GM12864 (cell line): ENCODE data around the gene NID2.
A peak's percentile ranks its signal among the peaks of the same experiment; 100 is the strongest.

Experiments
- DNase-seq: peaks from one replicate; pipeline ENCODE4 v3.0.0-alpha.2; 2011; ENCODE audit warnings: low read depth
- H3K4me3 ChIP-seq: 2 replicates; pipeline ENCODE4 v1.5.1; 2011; ENCODE audit warnings: mild to moderate bottlenecking, low read depth, low read length, control low read depth
- TF ChIP-seq, protein P1 (sequence below): IDR thresholded peaks from 2 replicates; pipeline ENCODE4 v1.5.1; 2011; ENCODE audit warnings: low read depth, mild to moderate bottlenecking, moderate library complexity, low read length, control low read depth, inconsistent platforms; ENCODE audit errors: missing control alignments

The NID2 gene

DNA sequence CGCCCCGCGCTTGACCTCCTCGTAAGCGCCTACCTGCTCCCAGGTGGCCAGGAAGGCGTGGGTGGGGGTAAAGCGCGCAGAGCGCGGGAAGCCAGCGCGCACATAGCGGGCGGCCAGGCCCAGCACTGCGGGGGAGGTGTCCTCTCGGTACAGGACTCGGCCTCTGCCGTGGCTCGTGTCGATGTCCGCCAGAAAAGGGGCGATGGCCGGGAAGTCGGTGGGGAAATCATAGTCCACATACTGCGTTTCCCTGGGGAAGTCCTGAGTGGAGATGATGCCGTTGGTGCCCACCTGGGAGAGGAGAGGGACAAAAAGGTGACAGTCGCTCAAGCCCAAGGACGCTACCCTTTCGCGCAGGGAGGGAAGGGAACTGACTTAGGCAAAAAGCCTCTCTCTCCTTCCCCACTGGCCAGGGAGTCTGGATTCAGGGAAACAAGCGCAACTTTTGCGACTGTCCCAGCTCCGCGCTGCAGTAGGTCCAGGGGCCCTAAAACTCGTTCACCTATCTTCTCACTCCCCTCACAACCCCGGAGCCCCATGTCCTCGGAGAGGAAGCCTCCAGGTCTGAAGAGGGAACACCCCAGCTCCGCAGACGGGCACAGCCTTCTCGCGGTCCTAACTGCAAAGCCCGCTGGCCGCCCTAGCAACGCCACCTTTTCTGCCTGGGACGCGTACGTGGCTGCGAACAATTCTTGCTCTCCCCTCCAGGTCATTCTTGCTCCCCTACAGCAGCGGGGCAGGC, 815 bp downstream of the NID2 start:
- TF ChIP-seq, protein P1, sequence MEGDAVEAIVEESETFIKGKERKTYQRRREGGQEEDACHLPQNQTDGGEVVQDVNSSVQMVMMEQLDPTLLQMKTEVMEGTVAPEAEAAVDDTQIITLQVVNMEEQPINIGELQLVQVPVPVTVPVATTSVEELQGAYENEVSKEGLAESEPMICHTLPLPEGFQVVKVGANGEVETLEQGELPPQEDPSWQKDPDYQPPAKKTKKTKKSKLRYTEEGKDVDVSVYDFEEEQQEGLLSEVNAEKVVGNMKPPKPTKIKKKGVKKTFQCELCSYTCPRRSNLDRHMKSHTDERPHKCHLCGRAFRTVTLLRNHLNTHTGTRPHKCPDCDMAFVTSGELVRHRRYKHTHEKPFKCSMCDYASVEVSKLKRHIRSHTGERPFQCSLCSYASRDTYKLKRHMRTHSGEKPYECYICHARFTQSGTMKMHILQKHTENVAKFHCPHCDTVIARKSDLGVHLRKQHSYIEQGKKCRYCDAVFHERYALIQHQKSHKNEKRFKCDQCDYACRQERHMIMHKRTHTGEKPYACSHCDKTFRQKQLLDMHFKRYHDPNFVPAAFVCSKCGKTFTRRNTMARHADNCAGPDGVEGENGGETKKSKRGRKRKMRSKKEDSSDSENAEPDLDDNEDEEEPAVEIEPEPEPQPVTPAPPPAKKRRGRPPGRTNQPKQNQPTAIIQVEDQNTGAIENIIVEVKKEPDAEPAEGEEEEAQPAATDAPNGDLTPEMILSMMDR: no peak
- H3K4me3 ChIP-seq: peak overlapping the region; percentile 7; the same call in 1 of the 2 replicates
- DNase-seq: no peak

DNA sequence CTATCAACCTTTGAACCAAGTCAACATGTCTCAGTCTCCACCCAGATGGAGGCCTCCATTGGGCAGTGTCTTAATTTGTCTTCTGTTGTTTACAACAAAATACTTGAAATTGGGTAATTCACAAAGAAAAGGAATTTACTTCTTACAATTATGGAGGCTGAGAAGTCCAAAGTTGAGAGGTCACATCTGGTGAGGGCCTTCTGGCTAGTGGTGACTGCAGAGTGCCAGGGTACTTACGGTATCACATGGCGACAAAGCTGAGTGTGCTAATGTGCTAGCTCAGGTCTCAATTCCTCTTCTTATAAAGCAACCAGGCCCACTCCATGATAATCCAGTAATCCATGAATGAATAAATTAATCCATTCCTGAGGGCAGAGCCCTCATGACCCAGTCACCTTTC, 4.7 kb downstream of the NID2 start:
- H3K4me3 ChIP-seq: no peak overlapping the region
- TF ChIP-seq, protein P1: no peak
- DNase-seq: no peak

DNA sequence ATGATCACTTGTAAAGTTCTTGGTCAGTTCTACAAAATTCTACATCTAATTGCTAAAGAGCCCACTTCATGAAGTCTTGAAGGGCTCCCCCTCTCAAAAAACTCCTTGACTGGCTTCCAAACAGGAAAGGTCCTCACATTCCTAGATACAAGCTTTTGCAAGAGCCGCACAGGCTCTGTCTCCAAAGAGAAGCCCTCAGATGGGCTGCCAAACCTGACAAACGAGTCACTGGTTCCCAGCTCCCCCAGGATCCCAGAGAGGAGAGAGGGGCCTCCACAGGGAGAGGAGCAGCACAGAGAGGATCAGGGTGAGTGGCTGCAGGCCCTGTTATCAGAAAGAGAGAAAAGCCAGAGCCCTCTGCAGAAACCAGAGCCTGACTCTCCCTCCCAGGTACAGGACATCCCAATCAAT, 5.8 kb downstream of the NID2 start:
- no peak for DNase-seq
- H3K4me3 ChIP-seq: no peak overlapping the region
- TF ChIP-seq, protein P1: no peak

DNA sequence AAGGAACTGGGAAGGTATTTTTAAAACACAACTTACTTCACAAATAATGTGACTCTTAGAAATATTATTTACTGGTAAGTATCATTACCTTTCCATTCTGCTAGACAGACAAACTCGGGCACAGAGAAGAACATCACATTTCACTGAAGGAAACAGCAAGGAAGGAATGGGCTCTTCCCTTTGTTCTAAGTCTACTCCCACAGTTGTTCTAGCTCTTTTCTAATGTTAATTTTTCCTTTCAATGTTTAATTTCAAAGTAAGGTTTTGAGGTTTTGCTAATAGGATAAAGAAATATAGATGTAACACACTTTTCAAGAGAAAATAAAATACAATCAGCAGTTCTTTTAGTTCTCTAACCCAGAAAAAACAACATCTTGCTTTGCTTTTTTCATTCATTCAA, 7.0 kb downstream of the NID2 start:
- no peak overlapping the region for H3K4me3 ChIP-seq
- no peak for DNase-seq
- TF ChIP-seq, protein P1: no peak

DNA sequence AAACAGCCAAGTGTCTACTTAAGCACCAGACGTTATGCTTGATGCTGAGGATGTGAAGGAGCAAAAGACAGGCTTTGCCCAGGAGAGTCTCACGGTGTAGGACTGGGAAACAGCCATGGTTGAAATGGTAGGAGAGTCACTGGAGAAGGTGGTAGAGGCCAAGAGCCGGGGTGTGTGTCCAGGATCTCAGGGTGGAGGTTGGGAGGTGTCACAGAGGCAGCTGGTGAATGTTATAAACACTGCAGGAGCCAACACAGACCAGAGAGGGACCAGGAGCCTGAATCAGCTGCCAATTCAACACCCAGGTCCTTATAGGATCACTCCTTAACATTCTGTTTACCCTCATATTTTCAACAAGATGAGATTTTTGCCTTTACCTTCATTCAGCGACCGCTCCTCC, 7.5 kb downstream of the NID2 start:
- H3K4me3 ChIP-seq: no peak overlapping the region
- DNase-seq: no peak
- TF ChIP-seq, protein P1: no peak

DNA sequence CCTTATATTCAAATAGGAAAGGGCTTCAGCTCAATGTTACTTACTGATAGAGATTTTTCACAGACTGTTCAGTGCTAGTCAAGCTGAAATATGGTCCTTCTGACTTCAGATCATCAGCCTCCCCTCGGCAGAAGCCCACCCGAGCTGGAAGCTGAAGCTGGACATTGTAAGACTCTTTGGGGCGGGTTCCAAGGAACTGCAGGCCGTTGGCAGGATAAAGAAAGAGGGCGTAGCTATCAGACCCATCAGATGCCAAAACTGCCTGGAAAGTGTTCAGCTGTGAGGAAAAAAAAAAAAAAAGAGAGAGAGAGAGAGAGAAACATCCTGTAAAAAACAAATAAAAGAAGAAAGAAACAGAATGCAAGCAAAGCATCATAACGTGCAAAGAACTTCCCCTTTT, 8.8 kb downstream of the NID2 start:
- TF ChIP-seq, protein P1: no peak
- H3K4me3 ChIP-seq: no peak overlapping the region
- no peak for DNase-seq

DNA sequence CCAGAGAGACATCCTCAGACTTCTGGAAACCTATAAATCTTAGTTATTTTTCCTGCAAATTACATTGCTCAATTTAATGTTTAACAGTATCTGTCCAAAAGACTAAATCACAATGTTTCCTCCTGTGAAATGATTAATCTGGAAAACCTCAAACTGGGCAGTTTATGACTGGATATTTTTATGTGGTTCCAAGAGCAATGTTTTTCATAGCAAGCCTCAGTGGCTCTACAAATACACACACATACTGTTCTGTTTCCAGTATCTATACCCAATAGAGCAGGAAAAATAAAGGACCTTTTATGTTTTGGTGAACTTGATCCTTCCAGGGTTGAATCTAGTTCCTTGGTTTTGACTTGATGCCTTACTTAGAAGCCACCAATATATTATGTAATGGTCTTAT, 9.2 kb downstream of the NID2 start:
- no peak overlapping the region for H3K4me3 ChIP-seq
- TF ChIP-seq, protein P1: no peak
- no peak for DNase-seq
